ENCODE data around the gene PRRT4. TPM values are rescaled to one million over a fixed set of nuclear protein-coding genes. Genes with fewer than 3 reads are reported as not detected.

Gene PRRT4
- total and polyA plus RNA-seq, 2 of the 13 experiments (the other 11 are each of a cell fraction or from before 2014, with no cell fraction given) = not detected

DNA sequence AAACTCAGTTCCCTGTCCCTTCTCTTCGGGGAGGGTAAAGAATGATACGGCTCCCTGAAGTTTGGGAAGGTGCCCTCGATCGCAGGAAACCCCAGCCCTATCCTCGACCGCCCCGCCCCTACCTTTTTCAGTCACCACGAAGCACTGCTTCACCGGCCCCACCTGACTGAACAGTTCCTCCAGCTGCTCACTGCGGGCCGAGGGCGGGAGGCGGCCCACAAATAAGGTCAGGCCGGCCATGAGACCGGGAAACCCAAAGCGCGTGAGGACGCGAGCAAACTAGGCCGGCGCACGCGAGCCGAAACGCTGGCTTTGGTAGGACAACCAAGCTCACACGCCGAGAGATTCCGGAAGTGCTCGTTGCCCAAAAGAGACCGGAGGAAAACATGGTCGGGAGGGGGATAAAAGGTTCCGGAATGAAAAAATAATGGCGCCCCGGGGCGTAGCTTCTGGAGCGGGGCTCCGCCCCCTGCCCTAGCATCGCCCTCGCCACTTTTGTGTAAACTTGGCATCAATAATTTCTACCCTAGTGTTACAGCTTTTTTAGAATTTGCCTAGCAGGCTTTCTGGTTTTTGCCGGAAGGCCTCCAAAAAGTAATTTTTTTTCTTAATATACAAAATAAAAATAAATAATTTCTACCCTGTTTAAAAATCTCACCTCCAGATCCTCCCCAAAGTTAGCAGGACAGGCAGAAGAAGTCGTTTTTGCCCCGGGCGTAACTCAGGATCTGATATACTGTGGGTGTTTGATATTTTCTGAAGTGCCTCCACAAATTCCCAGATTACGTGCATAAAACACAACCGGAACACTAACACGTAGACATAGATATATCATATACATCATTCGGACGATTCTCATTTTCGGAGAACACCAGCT lies 17.7 kb downstream of the PRRT4 start, which contains the start of gene RBM28 (continued):
- TF ChIP-seq, protein P1, sequence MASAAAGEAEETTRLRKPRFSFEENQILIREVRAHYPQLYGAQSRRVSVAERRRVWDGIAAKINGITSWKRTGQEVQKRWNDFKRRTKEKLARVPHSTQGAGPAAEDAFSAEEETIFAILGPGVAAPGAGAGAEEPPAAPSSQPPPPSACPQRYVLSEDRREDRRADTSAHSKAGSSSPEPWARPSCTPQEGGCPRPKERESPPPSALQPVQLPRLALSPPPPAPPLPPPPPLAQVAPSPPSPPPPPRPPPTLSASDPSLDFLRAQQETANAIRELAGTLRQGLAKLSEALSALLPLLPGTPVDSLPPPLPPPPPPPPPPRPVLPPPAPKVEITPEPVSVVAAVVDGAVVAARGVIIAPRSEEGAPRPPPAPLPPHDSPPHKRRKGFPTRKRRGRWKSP (CRISPR knock-in tag; IDR thresholded peaks at IDR 0.05) = peak; percentile 97
- TF ChIP-seq ZSCAN29 (CRISPR knock-in tag; conservative IDR thresholded peaks at IDR 0.05) (no peak; the same call in 1 of the 2 replicates), ZMAT3 (CRISPR knock-in tag; conservative IDR thresholded peaks at IDR 0.05) (peak; percentile 98), ELF1 (CRISPR knock-in tag; IDR thresholded peaks at IDR 0.05) (peak; percentile 89), XRCC5 (optimal IDR thresholded peaks at IDR 0.05; ENCODE audit: low read length) (peak; percentile 90), ZNF83 (CRISPR knock-in tag; IDR thresholded peaks at IDR 0.05; ENCODE audit: borderline replicate concordance) (peak; percentile 98), LCORL (IDR thresholded peaks at IDR 0.05) (peak; percentile 57), LCORL (CRISPR knock-in tag; IDR thresholded peaks at IDR 0.05) (peak; percentile 82), KDM3A (CRISPR knock-in tag; IDR thresholded peaks at IDR 0.05; ENCODE audit: low read depth) (peak; percentile 97), ZNF292 (CRISPR knock-in tag; IDR thresholded peaks at IDR 0.05; ENCODE audit: borderline replicate concordance, low read depth) (peak; percentile 70; the same call in 1 of the 2 replicates), TRIM24 (CRISPR knock-in tag; IDR thresholded peaks at IDR 0.05) (no peak), MEIS1 (CRISPR knock-in tag; IDR thresholded peaks at IDR 0.05; ENCODE audit: borderline replicate concordance) (peak; percentile 91), MXD4 (CRISPR knock-in tag; IDR thresholded peaks at IDR 0.05) (peak; percentile 99), ZNF20 (CRISPR knock-in tag; IDR thresholded peaks at IDR 0.05) (no peak), NFRKB (IDR thresholded peaks at IDR 0.05) (no peak), ZMYM4 (CRISPR knock-in tag; IDR thresholded peaks at IDR 0.05) (peak; percentile 97), TGIF2 (CRISPR knock-in tag; IDR thresholded peaks at IDR 0.05) (peak; percentile 86), WIZ (CRISPR knock-in tag; IDR thresholded peaks at IDR 0.05) (peak; percentile 49; the same call in 1 of the 2 replicates)
- TF ChIP-seq, protein P2, sequence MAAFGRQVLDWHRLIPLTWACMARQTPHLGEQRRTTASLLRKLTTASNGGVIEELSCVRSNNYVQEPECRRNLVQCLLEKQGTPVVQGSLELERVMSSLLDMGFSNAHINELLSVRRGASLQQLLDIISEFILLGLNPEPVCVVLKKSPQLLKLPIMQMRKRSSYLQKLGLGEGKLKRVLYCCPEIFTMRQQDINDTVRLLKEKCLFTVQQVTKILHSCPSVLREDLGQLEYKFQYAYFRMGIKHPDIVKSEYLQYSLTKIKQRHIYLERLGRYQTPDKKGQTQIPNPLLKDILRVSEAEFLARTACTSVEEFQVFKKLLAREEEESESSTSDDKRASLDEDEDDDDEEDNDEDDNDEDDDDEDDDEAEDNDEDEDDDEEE (CRISPR knock-in tag; IDR thresholded peaks at IDR 0.05) = peak; percentile 86; the same call in 1 of the 2 replicates
- TF ChIP-seq, protein P3, sequence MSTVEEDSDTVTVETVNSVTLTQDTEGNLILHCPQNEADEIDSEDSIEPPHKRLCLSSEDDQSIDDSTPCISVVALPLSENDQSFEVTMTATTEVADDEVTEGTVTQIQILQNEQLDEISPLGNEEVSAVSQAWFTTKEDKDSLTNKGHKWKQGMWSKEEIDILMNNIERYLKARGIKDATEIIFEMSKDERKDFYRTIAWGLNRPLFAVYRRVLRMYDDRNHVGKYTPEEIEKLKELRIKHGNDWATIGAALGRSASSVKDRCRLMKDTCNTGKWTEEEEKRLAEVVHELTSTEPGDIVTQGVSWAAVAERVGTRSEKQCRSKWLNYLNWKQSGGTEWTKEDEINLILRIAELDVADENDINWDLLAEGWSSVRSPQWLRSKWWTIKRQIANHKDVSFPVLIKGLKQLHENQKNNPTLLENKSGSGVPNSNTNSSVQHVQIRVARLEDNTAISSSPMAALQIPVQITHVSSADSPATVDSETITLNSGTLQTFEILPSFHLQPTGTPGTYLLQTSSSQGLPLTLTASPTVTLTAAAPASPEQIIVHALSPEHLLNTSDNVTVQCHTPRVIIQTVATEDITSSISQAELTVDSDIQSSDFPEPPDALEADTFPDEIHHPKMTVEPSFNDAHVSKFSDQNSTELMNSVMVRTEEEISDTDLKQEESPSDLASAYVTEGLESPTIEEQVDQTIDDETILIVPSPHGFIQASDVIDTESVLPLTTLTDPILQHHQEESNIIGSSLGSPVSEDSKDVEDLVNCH (CRISPR knock-in tag; IDR thresholded peaks at IDR 0.05) = peak; percentile 89
- TF ChIP-seq, protein P4, sequence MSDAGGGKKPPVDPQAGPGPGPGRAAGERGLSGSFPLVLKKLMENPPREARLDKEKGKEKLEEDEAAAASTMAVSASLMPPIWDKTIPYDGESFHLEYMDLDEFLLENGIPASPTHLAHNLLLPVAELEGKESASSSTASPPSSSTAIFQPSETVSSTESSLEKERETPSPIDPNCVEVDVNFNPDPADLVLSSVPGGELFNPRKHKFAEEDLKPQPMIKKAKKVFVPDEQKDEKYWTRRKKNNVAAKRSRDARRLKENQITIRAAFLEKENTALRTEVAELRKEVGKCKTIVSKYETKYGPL (CRISPR knock-in tag; IDR thresholded peaks at IDR 0.05) = peak; percentile 91; the same call in 1 of the 2 replicates
- TF ChIP-seq, protein P5, sequence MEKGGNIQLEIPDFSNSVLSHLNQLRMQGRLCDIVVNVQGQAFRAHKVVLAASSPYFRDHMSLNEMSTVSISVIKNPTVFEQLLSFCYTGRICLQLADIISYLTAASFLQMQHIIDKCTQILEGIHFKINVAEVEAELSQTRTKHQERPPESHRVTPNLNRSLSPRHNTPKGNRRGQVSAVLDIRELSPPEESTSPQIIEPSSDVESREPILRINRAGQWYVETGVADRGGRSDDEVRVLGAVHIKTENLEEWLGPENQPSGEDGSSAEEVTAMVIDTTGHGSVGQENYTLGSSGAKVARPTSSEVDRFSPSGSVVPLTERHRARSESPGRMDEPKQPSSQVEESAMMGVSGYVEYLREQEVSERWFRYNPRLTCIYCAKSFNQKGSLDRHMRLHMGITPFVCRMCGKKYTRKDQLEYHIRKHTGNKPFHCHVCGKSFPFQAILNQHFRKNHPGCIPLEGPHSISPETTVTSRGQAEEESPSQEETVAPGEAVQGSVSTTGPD (CRISPR knock-in tag; IDR thresholded peaks at IDR 0.05) = no peak
- TF ChIP-seq, protein P6, sequence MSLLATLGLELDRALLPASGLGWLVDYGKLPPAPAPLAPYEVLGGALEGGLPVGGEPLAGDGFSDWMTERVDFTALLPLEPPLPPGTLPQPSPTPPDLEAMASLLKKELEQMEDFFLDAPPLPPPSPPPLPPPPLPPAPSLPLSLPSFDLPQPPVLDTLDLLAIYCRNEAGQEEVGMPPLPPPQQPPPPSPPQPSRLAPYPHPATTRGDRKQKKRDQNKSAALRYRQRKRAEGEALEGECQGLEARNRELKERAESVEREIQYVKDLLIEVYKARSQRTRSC (CRISPR knock-in tag; IDR thresholded peaks at IDR 0.05; ENCODE audit: low read depth) = peak; percentile 95; the same call in 1 of the 2 replicates

Data from HepG2 (cell line).